GM21723 (cell line): ENCODE measurements around the gene PRKCE.

Experiments
- ATAC-seq: cut with Tn5 transposase; IDR thresholded peaks from one replicate; pipeline ENCODE4 v1.9.1; 2021; ENCODE audit warnings: mild to moderate bottlenecking, moderate library complexity; ENCODE audit not compliant: unreplicated experiment

The PRKCE gene

GRCh38 chr2:45651415-45652089 is at the start of gene PRKCE:
Gene PRKCE (plus strand): TSS chr2:45651675.
- ATAC-seq = peak; percentile 14

- ATAC-seq = no peak
These were observed 48.9 kb upstream of the PRKCE start for GRCh38 chr2:45602624-45603023.

- no peak for ATAC-seq
These were observed 46.4 kb upstream of the PRKCE start for GRCh38 chr2:45605116-45605515.

GRCh38 chr2:45606796-45607195 is 44.7 kb upstream of the PRKCE start:
- no peak for ATAC-seq

- no peak for ATAC-seq
These were observed 43.8 kb upstream of the PRKCE start for GRCh38 chr2:45607701-45608100.

- ATAC-seq = peak; percentile 65
These were observed 41.0 kb upstream of the PRKCE start for GRCh38 chr2:45610281-45611019.

DNA sequence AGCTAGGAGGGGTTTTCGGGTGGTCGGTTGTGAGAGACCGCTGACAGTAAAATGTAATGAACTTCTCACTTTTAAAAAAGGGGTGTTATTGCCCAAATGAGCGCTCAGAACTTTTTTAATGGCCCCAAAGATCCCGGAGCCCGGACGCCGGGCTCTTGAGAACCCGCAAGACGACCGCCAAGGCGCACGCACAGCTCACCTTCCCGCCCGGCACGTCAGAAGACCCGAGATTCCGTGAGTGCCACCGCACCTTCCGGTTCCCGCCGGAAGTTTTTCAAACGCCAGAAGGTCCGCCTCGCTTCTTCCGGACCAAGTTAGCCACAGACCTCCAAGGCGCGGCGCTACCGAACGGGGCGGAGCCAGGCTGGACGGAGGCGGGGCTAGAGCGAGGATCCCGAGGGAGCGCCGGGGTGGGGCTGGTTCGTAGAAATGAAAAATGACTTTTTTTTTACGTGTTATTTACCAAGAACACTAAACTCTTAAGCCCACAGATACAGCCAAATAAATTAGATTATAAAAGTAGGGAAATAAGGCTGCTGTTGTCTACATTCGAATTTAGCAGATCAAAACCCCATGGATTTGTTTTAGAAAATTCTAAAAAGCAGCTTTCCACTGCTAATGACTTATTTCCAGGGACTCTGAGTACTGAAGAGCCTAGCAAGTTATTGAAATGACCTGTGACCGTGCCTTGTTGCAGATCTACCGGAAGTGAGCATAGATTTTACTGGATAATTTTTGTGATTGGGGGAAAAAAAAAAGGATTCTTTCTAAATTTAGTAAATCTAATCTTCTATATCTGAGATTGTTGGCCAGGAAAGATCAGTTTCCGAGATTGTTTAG is 40.2 kb upstream of the PRKCE start, which contains the start of gene SRBD1:
SRBD1 (minus strand) TSS at position 248 of the 840 bp plus-strand sequence. CDS start 5,826 bp downstream, outside the sequence.
- ATAC-seq = peak; percentile 91

- ATAC-seq = no peak
These were observed 39.2 kb upstream of the PRKCE start for GRCh38 chr2:45612285-45612684.

DNA sequence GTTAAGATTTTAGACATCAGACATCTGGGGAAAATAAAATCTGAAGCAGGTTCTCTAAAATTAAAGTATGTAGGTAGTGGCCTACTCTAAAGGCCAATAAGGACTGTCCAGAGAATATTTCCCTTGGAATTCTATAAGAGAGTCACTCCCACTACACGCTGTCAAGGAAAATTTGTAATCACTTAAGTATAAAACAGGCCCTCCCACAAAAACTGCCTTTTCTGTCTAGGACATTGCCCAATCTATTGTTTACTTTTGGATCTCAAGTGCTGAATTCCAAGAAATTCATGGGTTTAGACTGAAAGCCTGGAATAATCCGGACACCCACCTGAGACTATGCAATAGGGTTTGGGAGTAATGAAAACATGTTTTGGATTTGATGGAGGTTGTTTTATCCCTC is 38.7 kb upstream of the PRKCE start:
- ATAC-seq = no peak

DNA sequence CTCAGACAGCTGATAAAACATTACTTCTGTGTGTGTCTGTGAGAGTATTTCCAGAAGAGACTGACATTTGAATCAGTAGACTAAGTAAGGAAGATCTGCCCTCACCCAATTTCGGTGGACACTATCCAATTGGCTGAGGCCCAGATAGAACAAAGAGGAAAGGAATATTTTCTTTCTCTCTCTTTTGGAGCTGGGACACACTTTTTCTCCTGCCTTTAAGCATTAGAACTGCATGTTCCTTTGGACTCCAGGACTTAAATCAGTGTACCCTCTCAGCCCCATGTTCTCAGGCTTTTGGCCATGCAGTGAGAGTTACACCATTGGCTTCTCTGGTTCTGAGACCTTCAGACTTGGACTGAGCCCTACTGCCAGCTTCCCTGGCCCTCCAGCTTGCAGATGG is 37.1 kb upstream of the PRKCE start:
- no peak for ATAC-seq

- no peak for ATAC-seq
These were observed 36.5 kb upstream of the PRKCE start for GRCh38 chr2:45614871-45615415.

GRCh38 chr2:45616658-45617411 is 34.6 kb upstream of the PRKCE start:
- no peak for ATAC-seq

DNA sequence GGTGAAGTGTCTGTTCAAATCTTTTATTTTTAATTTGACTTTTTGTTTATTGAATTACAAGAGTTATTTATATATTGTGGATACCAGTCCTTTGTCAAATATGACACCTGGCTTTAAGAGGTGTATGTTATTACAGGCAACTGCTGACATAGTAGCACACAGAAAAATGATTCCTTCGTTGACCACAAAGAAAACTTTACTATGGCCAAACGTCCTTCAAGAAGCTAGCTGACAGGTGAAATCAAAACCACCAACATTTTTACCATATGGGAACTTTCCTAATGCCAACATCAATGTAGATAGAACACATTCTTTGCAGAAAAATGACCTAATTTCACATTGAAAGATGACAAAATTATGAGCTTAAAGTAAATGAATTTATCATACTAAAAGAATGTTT is 34.0 kb upstream of the PRKCE start:
- no peak for ATAC-seq

GRCh38 chr2:45622336-45623075 is 29.0 kb upstream of the PRKCE start:
- no peak for ATAC-seq

- ATAC-seq = no peak
These were observed 28.4 kb upstream of the PRKCE start for GRCh38 chr2:45623098-45623497.

DNA sequence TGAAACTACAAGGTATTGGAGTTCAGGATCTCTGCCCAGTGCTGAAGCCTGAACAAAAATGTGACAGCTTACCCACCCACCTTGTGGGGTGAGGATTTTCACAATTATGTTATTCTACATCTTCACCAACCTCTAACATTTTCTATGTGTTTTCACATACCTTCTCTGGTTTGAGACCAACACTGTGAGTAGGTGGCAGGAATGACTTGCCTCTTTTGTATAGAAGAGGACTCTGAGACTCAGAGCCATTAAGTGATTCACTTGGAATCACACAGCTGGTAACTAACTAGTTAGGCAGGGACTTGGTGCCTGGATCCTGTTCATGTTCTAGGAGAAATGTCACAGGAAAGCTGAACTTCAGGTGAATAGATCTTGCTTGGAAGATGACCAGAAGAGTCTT is 25.7 kb upstream of the PRKCE start:
- ATAC-seq = no peak

DNA sequence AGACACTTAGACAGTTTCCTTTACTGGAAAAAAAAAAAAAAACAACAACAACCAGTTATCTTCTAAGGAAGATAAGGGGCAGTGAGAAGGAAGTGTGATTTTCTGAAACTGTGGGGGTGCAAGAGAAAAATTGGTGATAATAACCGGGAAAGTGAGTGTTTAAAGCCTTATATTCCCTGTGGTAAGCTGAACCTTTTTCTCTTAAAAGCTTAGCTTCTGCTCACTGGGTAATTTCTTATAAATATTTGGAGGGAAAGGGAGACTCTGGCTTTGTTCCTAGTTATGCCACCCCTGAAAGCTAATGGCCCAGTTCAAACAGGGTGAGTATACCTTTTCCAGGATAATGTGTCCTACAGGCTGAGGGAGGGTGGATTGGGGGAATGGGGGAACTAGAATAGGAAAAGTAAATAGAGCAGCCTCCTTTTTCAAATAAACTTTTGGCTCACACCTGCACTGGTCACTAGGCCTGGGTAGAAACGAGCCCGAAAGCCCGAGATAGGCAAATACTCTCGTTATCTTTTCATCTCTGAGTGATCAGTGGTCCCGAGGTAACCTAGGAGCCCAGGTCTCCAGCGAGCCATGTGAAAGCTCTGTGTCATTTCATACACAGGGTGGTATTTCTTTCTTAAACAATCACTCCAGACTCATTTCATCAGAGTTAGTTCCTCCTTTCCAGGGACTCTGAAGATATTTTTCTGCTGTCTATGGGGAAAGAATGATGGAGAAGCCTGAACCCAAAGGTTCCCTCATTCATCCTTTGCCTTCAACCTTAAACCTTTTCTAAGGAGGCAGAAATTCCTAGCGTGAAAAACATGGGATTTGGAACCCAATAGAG is 24.9 kb upstream of the PRKCE start:
- ATAC-seq = no peak

- ATAC-seq = no peak
These were observed 23.6 kb upstream of the PRKCE start for GRCh38 chr2:45627911-45628310.

DNA sequence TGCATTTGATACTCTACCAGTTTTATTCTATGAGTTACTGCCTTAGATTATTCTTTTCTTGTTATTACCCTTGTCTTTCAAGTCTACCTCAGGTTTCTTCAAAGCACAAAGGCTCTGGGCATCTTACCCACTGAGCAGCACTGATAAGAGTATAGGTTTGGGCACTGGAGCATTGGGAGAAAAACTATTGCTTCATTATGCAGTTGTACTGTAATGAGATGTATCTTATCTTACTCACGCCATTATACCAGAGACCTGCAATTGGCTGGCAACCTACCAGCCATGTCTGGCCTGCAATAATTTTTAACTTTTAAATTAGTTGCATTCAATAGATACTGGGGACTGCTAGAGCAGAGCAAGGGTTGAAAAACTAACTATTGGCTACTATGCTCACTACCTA is 21.5 kb upstream of the PRKCE start:
- no peak for ATAC-seq
